Stimulated activated naive CD8-positive, alpha-beta T cell treated with anti-CD3 and anti-CD28 coated beads, Interleukin-15, amount 100 ng/mL, for 72 hours (primary cell): Measurements from ENCODE around the gene HNRNPUL1.
A peak's percentile ranks its signal among the peaks of the same experiment; 100 is the strongest.

ENCODE experiments used
- ATAC-seq: fragments of 150-1000 bp; cut with Tn5 transposase; 2 replicates; pipeline ENCODE4 v1.10.0; 2021; ENCODE audit warnings: mild to moderate bottlenecking, moderate library complexity
- DNase-seq, 2 donors: peaks; one replicate each; pipeline ENCODE4 v3.0.0; 2021 to 2022
- H3K27ac Mint-ChIP-seq, 2 donors: one replicate each; pipeline ENCODE4 v1.8.0; 2022; ENCODE audit warnings: mild to moderate bottlenecking in 2 of 2, mixed read lengths in 2 of 2, moderate library complexity in 2 of 2
- H3K27me3 Mint-ChIP-seq: one replicate; pipeline ENCODE4 v1.8.0; 2022; ENCODE audit warnings: mixed read lengths
- H3K4me1 Mint-ChIP-seq: one replicate; pipeline ENCODE4 v1.8.0; 2022; ENCODE audit warnings: mild to moderate bottlenecking, mixed read lengths
- H3K4me3 Mint-ChIP-seq, 2 donors: one replicate each; pipeline ENCODE4 v1.8.0; 2022; ENCODE audit warnings: mild to moderate bottlenecking in 2 of 2, mixed read lengths in 2 of 2, moderate library complexity in 1 of 2
- H3K9me3 Mint-ChIP-seq, 2 donors: one replicate each; pipeline ENCODE4 v1.8.0; 2022; ENCODE audit warnings: mixed read lengths in 2 of 2

HNRNPUL1 gene

GRCh38 chr19:41323023-41323422, 58.9 kb downstream of the HNRNPUL1 start:
- Mint-ChIP-seq H3K27me3 (no peaks in the 10 kb centered on the region), H3K27ac (peak overlapping the region; percentile 92 to 93), H3K9me3 (no peaks in the 10 kb centered on the region), H3K4me1 (peaks cover 71% of the 10 kb centered on the region), H3K4me3 (peak overlapping the region in 1 of 2 donors; percentile 28)
- ATAC-seq (no peak), DNase-seq (no peak)

- ATAC-seq (no peak), DNase-seq (no peak)
- Mint-ChIP-seq H3K27me3 (no peaks in the 10 kb centered on the region), H3K27ac (peak overlapping the region; percentile 92 to 93), H3K9me3 (no peaks in the 10 kb centered on the region), H3K4me1 (peaks cover 71% of the 10 kb centered on the region), H3K4me3 (peak overlapping the region in 1 of 2 donors; percentile 28)
These were observed 59.4 kb downstream of the HNRNPUL1 start for GRCh38 chr19:41323430-41324125.

DNA sequence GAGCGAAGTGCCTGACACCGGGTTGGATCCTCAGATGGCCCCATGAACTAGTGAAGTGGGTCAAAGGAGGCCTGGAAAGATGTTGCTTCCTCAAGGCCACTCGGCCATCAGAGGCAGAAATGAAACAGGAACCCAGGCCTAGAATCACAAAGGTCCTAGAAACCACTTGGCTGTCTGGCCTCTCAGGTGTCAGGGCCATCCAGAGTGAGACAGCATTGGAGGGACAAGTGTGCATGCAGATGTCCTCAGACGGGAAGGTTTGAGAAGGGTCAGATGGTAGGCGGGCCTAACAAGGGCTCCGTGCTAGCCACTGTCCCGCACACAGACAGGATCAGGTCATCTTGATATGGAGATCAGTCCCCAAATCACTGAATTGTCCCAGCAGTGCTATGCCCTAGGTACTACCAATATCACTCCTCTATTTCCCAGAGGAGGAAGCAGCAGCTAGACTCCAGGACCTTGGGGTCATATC, 60.1 kb downstream of the HNRNPUL1 start:
- H3K4me3 Mint-ChIP-seq, result no peak overlapping the region
- H3K27me3 Mint-ChIP-seq, result no peaks in the 10 kb centered on the region
- H3K27ac Mint-ChIP-seq, result peak overlapping the region; percentile 60 to 81
- ATAC-seq, result no peak
- no peaks in the 10 kb centered on the region for H3K9me3 Mint-ChIP-seq
- peaks cover 78% of the 10 kb centered on the region for H3K4me1 Mint-ChIP-seq
- no peak for DNase-seq

DNA sequence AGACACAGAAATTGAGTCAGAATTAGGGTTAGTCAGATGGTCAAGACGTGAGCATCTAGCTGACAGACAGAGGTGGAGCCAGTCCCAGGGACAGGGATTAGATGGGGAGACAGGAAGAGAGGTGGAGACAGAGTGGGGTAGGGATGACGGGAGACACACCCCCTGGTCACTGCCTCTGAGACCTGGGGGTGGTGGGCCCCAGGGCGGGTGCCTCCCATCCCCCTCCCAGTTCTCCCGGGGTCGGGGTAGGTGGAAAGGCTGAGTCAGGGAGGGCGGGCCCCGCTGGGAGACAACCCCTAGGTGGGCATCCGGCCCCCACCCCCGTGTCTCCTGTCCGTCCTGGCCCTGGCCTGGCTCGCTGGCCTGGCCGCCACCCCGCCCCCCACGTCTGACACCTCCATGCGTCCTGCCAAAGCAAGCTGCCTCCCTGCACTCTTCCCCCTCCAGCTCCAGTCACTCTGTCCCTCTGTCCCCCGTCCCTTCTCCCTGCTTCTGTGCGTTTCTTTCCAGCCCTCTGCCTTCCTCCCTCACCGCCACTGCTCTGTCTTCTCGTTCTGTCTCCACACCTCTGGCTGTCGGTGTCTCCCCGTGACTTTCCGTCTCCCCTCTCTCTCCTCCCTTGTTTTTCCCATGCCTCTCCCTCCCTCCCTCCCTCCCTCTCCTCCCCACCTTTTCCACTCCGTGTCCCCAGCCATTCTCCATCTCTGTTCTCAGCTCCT, 60.9 kb downstream of the HNRNPUL1 start:
- peaks cover 79% of the 10 kb centered on the region for H3K4me1 Mint-ChIP-seq
- peak overlapping the region in 1 of 2 donors; percentile 37 for H3K4me3 Mint-ChIP-seq
- H3K9me3 Mint-ChIP-seq, result no peaks in the 10 kb centered on the region
- no peaks in the 10 kb centered on the region for H3K27me3 Mint-ChIP-seq
- DNase-seq (peak in 1 of 2 donors; percentile 19), ATAC-seq (no peak)
- peak overlapping the region; percentile 81 to 87 for H3K27ac Mint-ChIP-seq

- no peaks in the 10 kb centered on the region for H3K27me3 Mint-ChIP-seq
- H3K4me1 Mint-ChIP-seq, result peaks cover 84% of the 10 kb centered on the region
- DNase-seq, result no peak
- no peak for ATAC-seq
- no peaks in the 10 kb centered on the region for H3K9me3 Mint-ChIP-seq
- peak overlapping the region in 1 of 2 donors; percentile 87 for H3K27ac Mint-ChIP-seq
- H3K4me3 Mint-ChIP-seq, result peak overlapping the region in 1 of 2 donors; percentile 37
These were observed 61.4 kb downstream of the HNRNPUL1 start for GRCh38 chr19:41325640-41325946.

DNA sequence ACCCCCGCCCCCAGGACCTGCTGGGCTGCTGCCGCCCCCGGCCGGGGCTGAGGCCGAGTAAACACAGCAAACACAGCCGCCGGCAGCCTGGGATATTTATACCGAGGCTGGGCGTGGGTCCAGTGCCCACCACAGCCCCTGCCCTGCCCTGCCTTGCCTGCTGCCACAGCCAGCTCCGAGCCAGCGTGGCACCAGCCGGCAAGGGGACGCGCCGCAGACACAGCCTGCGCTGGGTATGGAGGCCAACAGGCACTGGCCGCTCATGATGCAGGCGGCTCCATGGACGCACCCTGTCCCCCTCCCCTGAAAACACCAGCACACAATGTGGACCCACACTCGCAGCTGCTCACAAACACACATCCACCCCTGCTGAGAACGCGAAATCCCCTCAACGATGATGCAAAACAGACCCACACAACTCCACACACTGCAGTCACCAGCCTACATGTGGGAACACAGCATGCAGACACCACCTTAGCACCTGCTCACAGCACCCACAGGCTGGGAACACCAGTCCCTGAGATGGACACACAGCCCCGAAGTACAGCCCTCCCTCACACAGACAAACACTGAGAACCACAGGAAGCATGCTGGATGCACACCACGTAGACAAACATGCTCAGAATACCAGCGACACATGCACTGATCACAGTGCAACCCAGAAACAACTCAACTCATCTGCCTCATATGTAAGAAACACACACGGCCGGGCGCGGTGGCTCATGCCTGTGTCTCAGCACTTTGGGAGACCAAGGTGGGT, 62.0 kb downstream of the HNRNPUL1 start:
- peak overlapping the region; percentile 81 to 87 for H3K27ac Mint-ChIP-seq
- ATAC-seq (no peak), DNase-seq (peak in 1 of 2 donors; percentile 27)
- H3K9me3 Mint-ChIP-seq, result no peaks in the 10 kb centered on the region
- H3K4me1 Mint-ChIP-seq, result peaks cover 88% of the 10 kb centered on the region
- H3K4me3 Mint-ChIP-seq, result peak overlapping the region; percentile 77 to 82
- no peaks in the 10 kb centered on the region for H3K27me3 Mint-ChIP-seq

- peak overlapping the region; percentile 56 to 70 for H3K27ac Mint-ChIP-seq
- ATAC-seq, result peak; percentile 1
- peaks cover 92% of the 10 kb centered on the region for H3K4me1 Mint-ChIP-seq
- no peaks in the 10 kb centered on the region for H3K9me3 Mint-ChIP-seq
- H3K27me3 Mint-ChIP-seq, result no peaks in the 10 kb centered on the region
- peak overlapping the region; percentile 77 to 82 for H3K4me3 Mint-ChIP-seq
- no peak for DNase-seq
These were observed 63.0 kb downstream of the HNRNPUL1 start for GRCh38 chr19:41327076-41327575.

DNA sequence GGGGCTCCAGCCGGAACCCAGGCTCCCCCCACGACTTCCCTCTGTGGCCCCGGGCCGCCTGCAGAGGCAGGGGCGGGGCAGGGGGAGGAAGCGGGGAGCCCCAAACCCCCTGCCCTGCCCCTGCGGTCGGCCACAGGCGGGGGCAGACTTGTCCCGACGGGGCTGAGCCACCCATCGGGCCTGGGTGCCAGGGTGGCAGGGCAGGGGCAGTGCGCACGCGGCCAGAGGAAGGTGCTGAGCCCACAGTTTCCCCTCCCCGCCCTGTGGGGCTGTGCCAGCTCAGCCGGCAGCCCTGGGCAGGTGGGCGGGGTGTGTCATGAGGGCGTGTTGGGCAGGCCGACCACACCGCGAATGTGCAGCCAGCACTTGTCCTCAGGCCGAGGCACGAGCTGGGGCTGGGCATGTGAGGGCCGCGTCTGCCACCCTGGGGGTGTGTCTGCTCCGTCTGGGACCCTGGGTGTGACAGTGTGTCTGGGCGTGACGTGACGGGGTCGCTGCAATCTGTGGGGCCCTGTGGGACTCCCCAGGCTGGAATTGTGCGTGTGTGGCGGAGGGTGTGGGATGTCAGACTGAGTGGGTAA, 63.5 kb downstream of the HNRNPUL1 start:
- H3K27me3 Mint-ChIP-seq, result no peaks in the 10 kb centered on the region
- ATAC-seq, result peak; percentile 84
- no peaks in the 10 kb centered on the region for H3K9me3 Mint-ChIP-seq
- peak; percentile 84 to 88 for DNase-seq
- peak overlapping the region; percentile 86 to 94 for H3K27ac Mint-ChIP-seq
- peaks cover 89% of the 10 kb centered on the region for H3K4me1 Mint-ChIP-seq
- peak overlapping the region; percentile 81 to 82 for H3K4me3 Mint-ChIP-seq

DNA sequence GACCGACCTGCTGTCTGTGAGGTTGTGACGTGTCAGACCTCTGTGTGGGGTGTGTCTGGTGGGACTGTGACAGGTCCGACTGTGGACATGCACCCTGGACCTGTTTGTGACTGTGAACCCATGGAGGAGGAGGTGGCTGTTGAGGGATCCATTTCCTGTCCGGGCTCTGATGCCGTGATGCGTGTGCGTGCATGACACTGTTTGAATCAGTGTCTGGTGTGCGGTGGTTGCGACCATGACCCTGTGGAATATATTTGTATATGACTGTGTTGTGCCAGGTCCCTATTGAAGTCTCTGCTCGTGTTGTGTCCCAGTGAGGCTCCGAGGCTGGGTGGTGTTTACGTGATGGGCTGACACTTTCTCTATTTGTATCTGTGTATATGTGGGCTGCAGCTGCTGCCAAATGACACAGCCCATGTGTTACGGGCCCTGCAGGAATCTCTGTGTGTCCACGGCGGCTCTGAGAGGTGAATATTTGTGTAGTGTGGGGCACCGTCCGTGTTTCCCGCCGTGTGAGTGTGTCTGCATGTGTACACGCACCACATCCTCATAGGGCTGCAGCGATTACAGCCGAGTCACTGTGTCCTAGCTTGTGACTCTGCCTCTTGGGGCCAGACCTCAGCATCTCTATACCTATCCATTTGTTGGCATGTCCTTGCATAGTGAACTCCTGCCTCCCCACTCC, 64.1 kb downstream of the HNRNPUL1 start:
- DNase-seq, result peak in 1 of 2 donors; percentile 71
- Mint-ChIP-seq H3K27me3 (no peaks in the 10 kb centered on the region), H3K27ac (peak overlapping the region; percentile 86 to 94), H3K4me1 (peaks cover 83% of the 10 kb centered on the region), H3K9me3 (no peaks in the 10 kb centered on the region), H3K4me3 (peak overlapping the region; percentile 81 to 82)
- peak; percentile 69 for ATAC-seq

DNA sequence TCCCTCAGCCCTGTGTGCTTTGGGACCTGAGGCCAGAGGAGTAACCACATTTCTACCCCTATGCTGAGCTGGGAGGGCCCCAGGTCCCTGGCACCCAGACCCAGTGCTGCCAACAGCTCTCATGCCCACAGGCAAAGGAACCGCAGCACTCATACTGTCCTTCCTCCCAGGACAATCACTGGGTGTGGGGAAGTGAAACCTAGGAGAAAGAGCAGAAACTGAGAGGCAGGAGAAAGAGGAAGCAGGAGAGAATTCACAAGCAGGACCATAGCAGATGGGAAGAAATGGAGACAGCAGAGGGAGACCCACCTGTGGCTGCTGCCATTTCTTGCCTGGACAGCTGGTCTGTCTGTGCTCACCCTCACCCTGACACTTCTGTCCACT, 64.7 kb downstream of the HNRNPUL1 start:
- H3K4me3 Mint-ChIP-seq, result peak overlapping the region; percentile 81 to 82
- peaks cover 78% of the 10 kb centered on the region for H3K4me1 Mint-ChIP-seq
- ATAC-seq (no peak), DNase-seq (peak in 1 of 2 donors; percentile 13)
- no peaks in the 10 kb centered on the region for H3K27me3 Mint-ChIP-seq
- no peaks in the 10 kb centered on the region for H3K9me3 Mint-ChIP-seq
- peak overlapping the region; percentile 16 to 94 for H3K27ac Mint-ChIP-seq

DNA sequence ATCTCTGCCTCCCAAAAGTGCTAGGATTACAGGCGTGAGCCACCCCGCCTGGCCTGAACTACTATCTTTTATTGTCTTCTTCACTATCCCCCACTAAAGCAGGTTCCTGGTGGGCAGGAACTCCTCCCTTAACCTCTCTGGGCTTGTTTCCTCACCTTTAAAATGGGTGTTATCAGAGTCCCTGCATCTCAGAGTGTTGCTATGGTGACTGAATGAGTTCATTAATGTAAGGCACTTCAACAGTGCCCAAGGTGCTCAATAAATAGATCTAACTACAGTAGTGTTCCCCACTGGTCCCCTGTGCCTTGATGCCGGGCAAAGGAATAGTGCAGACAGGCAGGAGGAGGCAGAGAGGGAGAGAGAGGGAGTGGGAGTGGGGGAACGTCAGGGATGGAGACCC, 66.3 kb downstream of the HNRNPUL1 start:
- no peak for ATAC-seq
- H3K4me1 Mint-ChIP-seq, result peaks cover 71% of the 10 kb centered on the region
- H3K9me3 Mint-ChIP-seq, result no peaks in the 10 kb centered on the region
- peak overlapping the region; percentile 1 to 49 for H3K27ac Mint-ChIP-seq
- DNase-seq, result no peak
- peak overlapping the region in 1 of 2 donors; percentile 39 for H3K4me3 Mint-ChIP-seq
- H3K27me3 Mint-ChIP-seq, result no peaks in the 10 kb centered on the region

- DNase-seq (no peak), ATAC-seq (no peak)
- Mint-ChIP-seq H3K27ac (peak overlapping the region in 1 of 2 donors; percentile 1), H3K9me3 (no peaks in the 10 kb centered on the region), H3K4me1 (peaks cover 71% of the 10 kb centered on the region), H3K27me3 (no peaks in the 10 kb centered on the region), H3K4me3 (no peak overlapping the region)
These were observed 66.9 kb downstream of the HNRNPUL1 start for GRCh38 chr19:41330946-41331678.

GRCh38 chr19:41332000-41332399, 67.8 kb downstream of the HNRNPUL1 start:
- Mint-ChIP-seq H3K27ac (peak overlapping the region; percentile 54 to 81), H3K4me1 (peaks cover 66% of the 10 kb centered on the region), H3K4me3 (no peak overlapping the region), H3K27me3 (no peaks in the 10 kb centered on the region), H3K9me3 (no peaks in the 10 kb centered on the region)
- ATAC-seq, result no peak
- no peak for DNase-seq

- Mint-ChIP-seq H3K9me3 (no peaks in the 10 kb centered on the region), H3K4me3 (no peak overlapping the region), H3K27ac (no peak overlapping the region), H3K27me3 (no peaks in the 10 kb centered on the region), H3K4me1 (peaks cover 62% of the 10 kb centered on the region)
- no peak for DNase-seq
- ATAC-seq, result no peak
These were observed 68.3 kb downstream of the HNRNPUL1 start for GRCh38 chr19:41332468-41332867.
